K562 (cell line): ENCODE measurements around the gene ABCC9. TPM values are rescaled to one million over a fixed set of nuclear protein-coding genes. Genes with fewer than 3 reads are reported as not detected.

Source experiments
- ATAC-seq: fragments of 200-7000 bp; cut with Tn5 transposase; 3 replicates; pipeline ENCODE4 v1.9.1; 2020; ENCODE audit warnings: moderate library complexity
- BruUV-seq: library from RNA; stranded (reverse); fragments of 400-500 nt; replicated peaks from 2 replicates; lab custom pipeline; 2021; lab: Mats Ljungman, UMichigan
- CTCF ChIA-PET: fragments of 300-600 bp; formaldehyde crosslinking; extraction: SDS; loops from one replicate; lab custom pipeline; 2021; ENCODE audit warnings: low intra/inter-chr PET ratio; lab: Yijun Ruan, JAX
- POLR2A ChIA-PET: fragments of 300-600, 350-650 bp; sonication (Branson Sonifier 250); formaldehyde crosslinking; extraction: SDS; loops from one replicate; lab custom pipeline; 2021; ENCODE audit warnings: antibody characterized with exemption, inconsistent platforms; lab: Yijun Ruan, JAX
- DNase-seq, 4 experiments: peaks; one replicate each; pipeline versions ENCODE4 v3.0.0 to v3.0.0-alpha.2; 2011 to 2018; ENCODE audit warnings: low spot score in 3 of 4, mixed read lengths in 3 of 4; ENCODE audit errors: extremely low read depth in 1 of 4
- FAIRE-seq: peaks from 2 replicates; lab custom pipeline; 2011; peaks lifted over from hg19 to GRCh38; lab: Jason Lieb, UNC
- H2AFZ ChIP-seq: 2 replicates; pipeline ENCODE4 v1.6.0; 2011; ENCODE audit warnings: low read depth, low read length, control low read depth, inconsistent platforms
- H3K27ac ChIP-seq: fragments of 200-600 bp; 3 replicates; pipeline ENCODE4 v1.8.0; 2011; ENCODE audit warnings: low read depth, mild to moderate bottlenecking, control low read depth, inconsistent platforms, low read length, moderate library complexity, mixed read lengths; ENCODE audit errors: extremely low read depth
- H3K27me3 ChIP-seq, 2 experiments: fragments of 300-600 bp in 1 of 2; 2 replicates in 1 of 2; 3 replicates in 1 of 2; pipeline versions ENCODE4 v1.6.0 to v1.8.0; 2011; ENCODE audit warnings: inconsistent platforms in 2 of 2, low read length in 2 of 2, mild to moderate bottlenecking in 1 of 2, mixed read lengths in 1 of 2, moderate library complexity in 1 of 2; ENCODE audit not compliant: control insufficient read depth in 2 of 2, insufficient read depth in 2 of 2
- H3K36me3 ChIP-seq: fragments of 300-600 bp; 3 replicates; pipeline ENCODE4 v1.8.0; 2011; ENCODE audit warnings: mild to moderate bottlenecking, low read length, inconsistent platforms; ENCODE audit not compliant: control insufficient read depth, insufficient read depth
- H3K4me1 ChIP-seq, 2 experiments: fragments of 200-600 bp in 1 of 2; replicated peaks in 1 of 2; 2 replicates in 1 of 2; 3 replicates in 1 of 2; pipeline versions ENCODE4 v1.5.1 to v1.8.0; 2011; ENCODE audit warnings: inconsistent platforms in 2 of 2, low read length in 2 of 2, mild to moderate bottlenecking in 1 of 2, mixed read lengths in 1 of 2, moderate library complexity in 1 of 2; ENCODE audit not compliant: control insufficient read depth in 2 of 2, insufficient read depth in 2 of 2
- H3K4me2 ChIP-seq: 2 replicates; pipeline ENCODE4 v1.6.1; 2011; ENCODE audit warnings: low read length, control low read depth, inconsistent platforms, mixed read lengths; ENCODE audit not compliant: insufficient read depth
- H3K4me3 ChIP-seq: fragments of 200-600 bp; sonication (generic), shearing (Covaris generic); 2 replicates; pipeline ENCODE4 v1.5.1; 2016; ENCODE audit warnings: control low read depth, inconsistent platforms
- H3K79me2 ChIP-seq: fragments of 200-600 bp; 3 replicates; pipeline ENCODE4 v1.8.0; 2011; ENCODE audit warnings: low read length, inconsistent platforms; ENCODE audit not compliant: control insufficient read depth, insufficient read depth
- H3K9ac ChIP-seq, 2 experiments: 2 replicates each; pipeline versions ENCODE4 v1.6.0 to v1.6.1; 2011; ENCODE audit warnings: low read depth in 2 of 2, low read length in 2 of 2, control low read depth in 1 of 2, inconsistent platforms in 1 of 2, mild to moderate bottlenecking in 1 of 2, mixed read lengths in 1 of 2; ENCODE audit not compliant: insufficient read depth in 1 of 2
- H3K9me1 ChIP-seq: one replicate; pipeline ENCODE4 v1.6.0; 2011; ENCODE audit warnings: inconsistent platforms, mild to moderate bottlenecking, low read length, moderate library complexity; ENCODE audit not compliant: control insufficient read depth, insufficient read depth
- H3K9me3 ChIP-seq: replicated peaks from 2 replicates; pipeline ENCODE4 v1.5.1; 2011; ENCODE audit warnings: low read depth, low read length, inconsistent platforms; ENCODE audit not compliant: control insufficient read depth, insufficient read depth
- H4K20me1 ChIP-seq: replicated peaks from 2 replicates; pipeline ENCODE4 v1.6.1; 2011; ENCODE audit warnings: low read length, inconsistent platforms, mixed read lengths; ENCODE audit not compliant: control insufficient read depth, insufficient read depth
- ARID4B ChIP-seq: sonication (generic); formaldehyde crosslinking; IDR thresholded peaks from 2 replicates; pipeline ENCODE4 v1.8.0; 2022; ENCODE audit warnings: mild to moderate bottlenecking, missing genetic modification reagents
- HIVEP1 ChIP-seq: fragments of 250-450 bp; sonication (Bioruptor Pico); IDR thresholded peaks from 2 replicates; pipeline ENCODE4 v1.4.0; 2020; ENCODE audit warnings: mild to moderate bottlenecking
- LEF1 ChIP-seq: fragments of 450-650 bp; IDR thresholded peaks from 2 replicates; pipeline ENCODE4 v1.6.1; 2016; ENCODE audit warnings: mild to moderate bottlenecking
- POLR3A ChIP-seq: IDR thresholded peaks from 2 replicates; pipeline ENCODE4 v1.6.1; 2011; ENCODE audit warnings: borderline replicate concordance, mild to moderate bottlenecking, moderate library complexity; ENCODE audit not compliant: insufficient read length, insufficient read depth; ENCODE audit errors: extremely low read depth
- RBM39 ChIP-seq: fragments of 200-400 bp; formaldehyde crosslinking; optimal IDR thresholded peaks from 2 replicates; pipeline ENCODE3; 2018; ENCODE audit warnings: low read depth, low read length
- SREBF1 ChIP-seq: fragments of 150-350 bp; IDR thresholded peaks from 2 replicates; pipeline ENCODE4 v1.6.1; 2014; ENCODE audit warnings: antibody characterized with exemption, low read depth, low read length, borderline replicate concordance
- ZNF197 ChIP-seq: fragments of 200-800 bp; sonication (Bioruptor generic); IDR thresholded peaks from 2 replicates; pipeline ENCODE4 v1.6.1; 2016; ENCODE audit warnings: low read depth, missing genetic modification characterization, missing compliant biosample characterization
- ZNF695 ChIP-seq: fragments of 450-650 bp; formaldehyde crosslinking; IDR thresholded peaks from 2 replicates; pipeline ENCODE4 v1.4.0; 2020; ENCODE audit warnings: mild to moderate bottlenecking, moderate library complexity
- WGBS: fragments of 100-300 bp; shearing (Covaris generic); methylation state at CpG from one replicate; pipeline ENCODE4 v1.1.6; 2016; ENCODE audit warnings: low coverage, mixed read lengths; ENCODE audit not compliant: insufficient coverage; ENCODE audit errors: missing lambda C conversion rate; 5-methylcytosine and 5-hydroxymethylcytosine counted together
- in situ Hi-C: fragments of 300-500 bp; cut with MboI; formaldehyde crosslinking; loops from 4 replicates; pipeline ENCODE4 v1.15.0; 2018; ENCODE audit warnings: inconsistent platforms, mixed read lengths
- intact Hi-C: fragments of 100-400 bp; cut with micrococcal nuclease; formaldehyde crosslinking; loops from 2 replicates; pipeline ENCODE4 v1.14.2; 2022
- polyA plus RNA-seq, 8 experiments: library from polyadenylated mRNA; depleted of rRNA in 4 of 8; stranded (reverse) in 5 of 8; unstranded in 3 of 8; fragments of >200 nt; fragmentation: Nextera tagmentation in 2 of 8; fragmentation: Illumina TruSeq in 1 of 8; extraction: Ambion mirVana in 2 of 8; extraction: Trizol in 1 of 8; gene quantifications; 2 replicates each; pipeline versions ENCODE4 v1.2.1 to v1.2.3, GENCODE V29; 2011 to 2014; ENCODE audit warnings: inconsistent platforms in 1 of 8, missing spikeins in 1 of 8
- total RNA-seq, 7 experiments: library from RNA; depleted of rRNA in 6 of 7; stranded (reverse); fragments of >200 nt in 6 of 7; fragmentation: Illumina TruSeq in 2 of 7; extraction: Trizol in 2 of 7; gene quantifications; 2 replicates each; pipeline versions ENCODE4 v1.2.1 to v1.2.3, GENCODE V29; 2011 to 2021; ENCODE audit warnings: low replicate concordance in 1 of 7

The ABCC9 gene
- total and polyA plus RNA-seq, 9 of the 15 experiments (the other 6 are each of a cell fraction or from before 2014, with no cell fraction given) = 0.05 to 0.40 (median 0.18) TPM

GRCh38 chr12:21985155-21985554, 43.9 kb upstream of the ABCC9 start:
- WGBS = 38% methylated on average over 2 of the region's 2 CpGs

More at GRCh38 chr12:21985155-21985554, 43.9 kb upstream of the ABCC9 start:
- H3K27ac ChIP-seq = no peak overlapping the region
- intact Hi-C loops = loop anchor here (5.0 kb wide), 1 partner anchor 213 kb away; the partner anchor contains the start of gene KCNJ8
- no peaks in the 10 kb centered on the region for H3K27me3 ChIP-seq
- no peaks in the 10 kb centered on the region for H3K4me1 ChIP-seq
- no peaks in the 10 kb centered on the region for H3K9me1 ChIP-seq
- no peaks in the 10 kb centered on the region for H3K9me3 ChIP-seq
- TF ChIP-seq LEF1 (no peak), ARID4B (no peak), ZNF695 (CRISPR knock-in tag) (no peak), HIVEP1 (CRISPR knock-in tag) (no peak), ZNF197 (no peak), RBM39 (no peak), POLR3A (no peak), SREBF1 (no peak)
- in situ Hi-C loops = no loop called here
- ChIA-PET POLR2A (no interaction called here), CTCF (interaction anchor here (0.6 kb wide), 1 partner anchor 287 kb away, joined by 3 read pairs; no protein-coding TSS in a partner anchor)
- H3K9ac ChIP-seq = no peak overlapping the region
- H4K20me1 ChIP-seq = no peaks in the 10 kb centered on the region
- no peak for DNase-seq
- no peak for ATAC-seq
- FAIRE-seq = no peak
- H3K36me3 ChIP-seq = no peaks in the 10 kb centered on the region
- no TSS peak for BruUV-seq
- no peak overlapping the region for H3K4me2 ChIP-seq
- no peaks in the 10 kb centered on the region for H3K79me2 ChIP-seq
- H2AFZ ChIP-seq = no peak overlapping the region
- H3K4me3 ChIP-seq = no peak overlapping the region
